HG02588 (cell line): Measurements from ENCODE around the gene KCTD14.
"Not testable (repeated sequence)": the region's sequence is repeated elsewhere in the genome, so short reads cannot be mapped to it uniquely, and the experiment has no call there.

ENCODE experiments used
- ATAC-seq: cut with Tn5 transposase; IDR thresholded peaks from one replicate; pipeline ENCODE4 v1.9.1; 2021; ENCODE audit warnings: mild to moderate bottlenecking, moderate library complexity; ENCODE audit not compliant: unreplicated experiment

KCTD14 gene

GRCh38 chr11:78022397-78023396 lies at the start of gene KCTD14:
Gene KCTD14 (minus strand): TSS chr11:78023276. CDS start chr11:78023249, 27 bp downstream.
- ATAC-seq: no peak

DNA sequence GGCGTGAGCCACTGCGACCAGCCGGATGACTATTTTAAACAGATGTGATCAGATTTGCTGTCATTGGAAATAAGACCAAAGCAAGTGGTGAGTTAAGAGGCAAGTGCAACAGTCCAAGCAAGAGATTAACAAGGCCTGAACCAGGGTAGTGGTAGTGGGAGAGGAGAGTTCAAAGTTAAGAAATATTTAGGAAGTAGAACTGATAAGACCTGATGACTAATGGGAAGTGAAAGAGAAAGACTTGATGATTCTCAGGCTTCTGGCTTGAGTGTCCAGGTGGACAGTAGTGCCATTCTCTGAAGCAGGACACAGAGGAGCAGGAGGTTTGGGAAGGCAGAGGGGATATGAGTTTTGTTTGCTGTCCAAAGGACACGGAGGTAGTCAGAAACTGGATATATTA lies 49.4 kb upstream of the KCTD14 start:
- ATAC-seq: no peak

GRCh38 chr11:78071717-78072116 lies 48.6 kb upstream of the KCTD14 start:
- no peak for ATAC-seq

DNA sequence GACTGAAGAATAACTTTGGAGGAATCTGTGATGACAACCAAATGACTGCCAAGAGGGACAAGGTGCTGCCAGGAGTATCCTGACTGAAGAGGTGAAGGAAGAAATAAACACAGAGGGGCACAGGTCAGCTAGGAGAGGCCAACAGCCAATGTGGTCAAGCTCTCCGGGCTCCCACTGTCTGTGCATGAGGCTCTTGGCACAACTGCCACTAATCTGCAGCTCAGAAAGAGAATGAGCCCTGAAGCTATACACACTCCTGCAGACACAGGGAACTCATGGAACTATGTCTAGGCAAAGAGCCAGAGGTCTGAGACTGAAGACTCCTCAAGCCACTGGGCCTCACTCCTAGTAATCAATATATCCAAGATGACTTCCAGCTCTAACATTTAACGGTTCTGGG lies 47.5 kb upstream of the KCTD14 start:
- ATAC-seq: no peak

- no peak for ATAC-seq
These were observed 46.4 kb upstream of the KCTD14 start for GRCh38 chr11:78069465-78069864.

DNA sequence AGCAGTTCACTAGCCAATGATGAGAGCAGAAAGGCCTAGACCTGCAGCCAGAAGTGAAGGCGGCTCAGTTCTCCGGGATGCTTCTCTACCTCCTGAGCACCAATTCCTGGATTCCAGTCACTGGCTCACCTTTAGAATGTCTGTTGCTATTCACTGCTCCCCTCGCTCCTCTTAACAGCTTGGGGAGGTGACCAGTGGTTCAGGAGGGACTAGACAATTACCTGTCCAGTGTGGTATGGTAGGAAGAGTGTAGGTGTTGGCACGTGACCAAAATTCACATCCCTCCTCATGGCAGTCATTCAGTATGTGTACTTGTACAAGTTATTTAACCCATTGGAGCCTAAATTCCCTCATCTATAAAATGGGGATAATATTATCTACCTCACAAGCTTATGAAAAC lies 44.6 kb upstream of the KCTD14 start:
- ATAC-seq: no peak

DNA sequence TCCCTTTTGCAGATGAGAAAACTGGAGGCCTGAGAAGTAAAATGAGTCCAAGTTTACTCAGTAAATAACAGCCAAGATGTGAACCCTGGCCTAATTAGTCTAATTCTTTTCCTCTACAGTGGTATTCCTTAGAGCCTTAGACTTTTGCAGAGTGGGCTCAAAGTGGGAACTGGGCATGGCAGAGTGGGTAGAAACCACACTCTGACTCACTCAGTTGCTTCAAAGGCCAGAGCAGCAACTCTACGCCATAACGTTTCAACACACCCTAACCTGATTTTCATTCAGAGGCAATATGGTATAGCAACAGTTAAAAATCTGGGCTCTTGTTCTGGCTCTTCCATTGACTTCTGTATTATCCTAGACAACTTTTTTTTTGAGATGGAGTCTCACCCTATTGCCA lies 43.4 kb upstream of the KCTD14 start:
- no peak for ATAC-seq

DNA sequence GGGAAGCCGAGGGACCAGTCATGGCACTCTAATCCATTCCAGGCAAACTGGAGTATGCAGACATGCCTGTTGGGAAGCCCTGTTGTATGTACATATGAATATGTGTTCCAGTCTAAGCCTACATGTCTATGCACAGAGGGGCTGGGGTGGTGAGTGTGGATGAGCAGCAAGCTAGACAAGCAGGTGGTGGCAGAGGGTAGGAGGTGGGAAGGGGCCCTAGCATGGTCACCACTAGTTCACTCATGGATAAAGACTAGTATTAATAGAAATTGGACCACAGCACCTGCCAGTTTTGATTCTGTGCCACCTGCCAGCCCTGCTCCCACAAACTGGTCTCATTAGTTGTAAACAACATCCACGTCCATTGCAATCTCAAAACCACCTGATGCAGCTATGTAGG lies 42.1 kb upstream of the KCTD14 start:
- no peak for ATAC-seq

DNA sequence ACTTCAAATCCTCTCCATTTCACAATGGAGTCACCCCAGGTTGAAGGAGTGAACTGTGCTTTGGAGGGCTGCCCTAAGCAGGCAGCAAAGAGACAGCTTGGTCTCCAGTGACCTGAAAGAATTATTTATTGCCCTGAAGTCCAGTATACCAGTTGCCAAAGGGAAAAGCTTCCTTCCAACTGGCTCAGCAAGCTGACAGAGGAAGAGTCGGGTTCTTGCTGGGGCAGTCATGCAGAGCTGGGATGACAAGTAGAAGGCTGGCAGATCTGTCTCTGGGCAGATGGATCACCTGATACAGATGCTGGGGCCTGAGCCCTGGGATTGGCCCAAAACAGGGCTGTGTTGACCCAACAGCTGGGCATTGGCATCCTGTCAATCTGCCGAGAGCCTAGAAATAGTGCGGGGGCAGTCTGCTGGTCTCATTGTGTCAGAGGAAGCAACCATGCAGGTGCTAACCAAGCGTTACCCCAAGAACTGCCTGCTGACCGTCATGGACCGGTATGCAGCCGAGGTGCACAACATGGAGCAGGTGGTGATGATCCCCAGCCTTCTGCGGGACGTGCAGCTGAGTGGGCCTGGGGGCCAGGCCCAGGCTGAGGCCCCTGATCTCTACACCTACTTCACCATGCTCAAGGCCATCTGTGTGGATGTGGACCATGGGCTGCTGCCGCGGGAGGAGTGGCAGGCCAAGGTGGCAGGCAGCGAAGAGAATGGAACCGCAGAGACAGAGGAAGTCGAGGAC lies 40.5 kb upstream of the KCTD14 start, which contains the start of gene THRSP:
Gene THRSP (plus strand): TSS at position 422 of the 742 bp plus-strand sequence. CDS start 21 bp downstream, at position 443.
- ATAC-seq: no peak

DNA sequence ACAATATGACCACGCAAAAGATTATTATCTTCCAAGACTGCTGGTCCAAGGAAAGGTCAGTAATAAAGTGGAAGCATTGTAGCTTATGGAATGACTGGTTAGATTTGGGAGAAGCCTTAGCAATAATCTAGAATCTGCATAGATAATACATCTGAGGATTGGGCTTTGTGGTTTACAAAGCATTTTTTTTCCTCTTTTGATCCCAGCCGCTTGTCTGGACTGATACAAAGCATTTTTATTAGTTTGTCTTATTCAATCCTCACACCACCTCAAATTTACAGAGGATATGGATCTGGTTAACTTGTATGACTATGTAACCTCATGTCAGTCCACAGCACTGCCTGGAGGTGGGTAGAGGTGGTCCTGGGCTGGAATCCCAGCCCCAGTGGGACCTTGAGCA lies 39.6 kb upstream of the KCTD14 start:
- ATAC-seq: no peak

DNA sequence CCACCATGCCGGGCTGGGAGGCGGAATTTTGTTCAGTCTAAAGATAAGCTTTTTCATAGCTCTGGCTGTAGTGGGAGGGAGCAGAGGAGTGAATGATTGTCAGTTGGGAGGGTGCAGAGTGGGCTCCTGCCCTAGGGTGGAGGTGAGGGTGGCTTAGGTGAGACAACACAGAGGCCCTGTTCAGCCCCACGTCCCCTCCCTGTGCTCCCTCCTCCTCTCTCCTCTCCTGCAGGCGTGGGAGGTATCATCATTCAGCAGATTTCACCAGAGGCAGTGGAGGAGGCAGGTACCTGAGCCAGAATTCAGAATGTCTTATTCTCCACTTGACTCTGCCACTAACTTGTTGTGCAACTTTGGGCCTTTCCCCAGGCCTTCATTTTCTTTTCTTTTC lies 38.8 kb upstream of the KCTD14 start:
- ATAC-seq: no peak

DNA sequence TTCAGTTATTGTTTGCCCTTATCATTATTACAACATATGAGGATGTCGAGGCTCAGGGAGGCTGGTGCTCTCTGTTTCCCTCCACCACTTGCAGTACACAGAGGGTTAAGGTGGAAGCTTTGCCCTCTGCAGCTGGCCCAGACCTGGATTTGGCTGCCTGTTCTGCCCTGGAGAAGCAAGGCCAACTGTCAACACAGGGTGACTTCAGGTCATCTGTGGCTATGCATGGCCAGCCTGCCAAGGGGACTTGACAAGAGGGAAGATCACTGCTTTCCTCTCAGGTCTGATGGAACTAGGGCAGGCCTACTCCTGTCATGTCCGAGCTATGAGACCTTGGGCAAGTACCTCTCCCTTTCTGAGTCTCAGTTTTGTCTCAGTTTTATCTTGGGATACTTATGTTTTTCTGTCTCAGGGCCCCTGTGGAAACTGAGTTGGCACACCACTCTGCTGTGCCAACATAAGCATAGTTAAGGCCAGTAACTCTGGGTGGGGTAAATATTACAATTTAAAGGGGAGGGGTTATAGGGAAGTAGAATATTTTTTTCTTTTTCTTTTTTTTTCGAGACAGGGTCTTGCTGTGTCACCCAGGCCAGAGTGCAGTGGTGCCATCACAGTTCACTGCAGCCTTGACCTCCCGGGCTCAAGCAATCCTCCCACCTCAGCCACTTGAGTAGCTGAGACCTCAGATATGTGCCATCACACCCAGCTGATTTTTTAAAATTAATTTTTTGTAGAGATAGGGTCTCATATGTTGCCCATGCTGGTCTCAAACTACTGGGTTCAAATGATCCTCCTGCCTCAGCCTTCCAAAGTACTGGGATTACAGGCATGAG lies 38.2 kb upstream of the KCTD14 start:
- ATAC-seq: no peak

- no peak for ATAC-seq
These were observed 37.5 kb upstream of the KCTD14 start for GRCh38 chr11:78060533-78060932.

DNA sequence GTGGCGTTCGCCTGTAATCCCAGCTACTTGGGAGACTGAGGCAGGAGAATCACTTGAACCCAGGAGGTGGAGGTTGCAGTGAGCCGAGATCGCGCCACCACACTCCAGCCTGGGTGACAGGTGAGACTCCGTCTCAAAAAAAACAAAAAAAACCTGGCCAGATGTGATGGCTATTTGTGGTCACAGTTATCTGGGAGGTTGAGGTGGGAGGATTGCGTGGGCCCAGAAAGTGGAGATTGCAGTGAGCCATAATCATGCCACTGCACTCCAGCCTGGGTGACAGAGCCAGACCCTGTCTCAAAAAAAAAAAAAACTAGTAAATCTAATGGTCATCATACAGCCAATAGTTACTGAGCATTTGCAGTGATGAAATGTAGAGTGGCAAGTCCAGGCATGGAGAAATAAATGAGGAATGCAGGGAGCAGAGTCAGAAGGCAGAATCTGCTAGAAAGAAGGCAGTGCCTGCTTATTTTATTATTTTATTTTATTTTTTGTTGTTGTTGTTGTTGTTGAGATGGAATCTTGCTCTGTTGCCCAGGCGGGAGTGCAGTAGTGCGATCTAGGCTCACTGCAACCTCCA lies 36.8 kb upstream of the KCTD14 start:
- ATAC-seq: not testable (repeated sequence)

GRCh38 chr11:78057462-78058055 lies 34.5 kb upstream of the KCTD14 start:
- ATAC-seq: no peak

DNA sequence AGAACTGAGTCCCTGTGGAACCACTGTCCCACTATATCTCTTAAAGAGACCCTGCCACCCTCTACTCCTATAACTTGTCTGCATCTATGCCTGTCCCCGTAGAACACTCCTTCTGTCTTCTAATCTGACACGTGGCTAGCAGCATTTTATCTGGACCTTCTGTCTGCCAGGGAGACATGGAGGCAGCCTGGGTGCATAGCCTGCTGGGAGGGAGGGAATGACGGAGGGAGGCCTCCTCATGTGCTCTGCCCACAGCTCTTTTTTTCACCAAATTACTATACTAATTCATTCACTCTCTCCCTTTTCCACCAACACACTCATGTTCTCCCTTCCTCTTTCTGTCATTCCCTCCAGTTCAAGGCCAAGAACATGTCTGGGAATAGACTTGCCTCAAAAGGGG lies 33.0 kb upstream of the KCTD14 start:
- no peak for ATAC-seq

DNA sequence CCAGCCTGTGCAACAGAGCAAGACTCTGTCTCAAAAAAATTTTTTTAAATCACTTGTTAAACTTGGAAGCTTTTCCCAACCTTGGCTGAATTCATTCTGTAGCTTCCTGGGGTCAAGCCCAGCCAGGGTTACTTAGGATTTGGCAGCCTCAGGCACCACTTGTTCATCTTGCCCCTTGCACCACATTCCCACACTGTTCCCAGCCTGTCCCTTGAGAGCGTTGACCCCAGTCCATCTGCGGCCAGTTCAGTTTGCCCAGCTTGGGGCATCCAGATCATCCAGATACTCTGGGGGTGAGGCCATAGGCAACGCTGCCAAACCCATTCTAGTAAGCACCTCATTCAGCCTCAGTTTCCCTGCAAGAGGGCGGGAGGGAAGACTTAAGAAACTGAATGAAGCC lies 31.9 kb upstream of the KCTD14 start:
- no peak for ATAC-seq

DNA sequence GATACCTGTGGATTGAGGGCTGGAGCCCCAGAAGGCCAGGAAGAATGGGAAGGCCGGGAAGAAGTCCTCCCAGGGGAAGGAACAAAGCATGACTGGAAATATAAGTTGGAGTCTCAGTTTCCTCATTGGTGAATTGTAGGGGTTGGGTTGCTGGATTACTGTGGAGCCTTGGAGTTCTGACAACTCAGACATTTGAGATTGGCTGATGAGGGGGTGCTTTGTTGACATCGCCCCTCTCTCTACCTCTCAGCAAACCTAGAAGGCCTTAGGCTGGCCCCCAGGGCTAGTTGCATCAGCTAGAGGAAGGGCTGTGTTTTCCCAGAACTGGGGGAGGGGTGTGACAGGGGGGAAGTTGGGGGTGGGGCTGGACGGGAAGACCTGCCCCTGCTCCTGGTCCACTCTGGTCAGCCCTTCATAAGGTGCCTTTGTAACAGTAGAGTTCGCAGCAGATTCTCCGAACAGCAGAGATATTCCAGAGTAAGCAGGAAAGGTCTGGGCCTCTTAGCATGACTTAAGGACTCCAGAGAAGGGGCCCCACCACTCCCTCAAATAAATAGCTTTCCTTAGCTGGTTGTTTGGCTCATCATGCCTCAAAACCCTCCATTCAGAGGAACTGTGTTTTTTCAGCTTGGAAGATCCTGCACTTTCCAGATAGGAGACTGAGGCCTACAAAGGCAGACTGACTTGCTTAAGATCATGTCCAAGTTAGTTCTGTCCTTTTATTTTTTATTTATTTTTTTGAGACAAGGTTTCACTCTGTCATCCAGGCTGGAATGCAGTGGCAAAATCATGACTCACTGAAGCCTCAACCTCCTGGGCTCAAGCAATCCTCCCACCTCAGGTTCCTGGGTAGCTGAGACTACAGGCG lies 28.1 kb upstream of the KCTD14 start:
- no peak for ATAC-seq

DNA sequence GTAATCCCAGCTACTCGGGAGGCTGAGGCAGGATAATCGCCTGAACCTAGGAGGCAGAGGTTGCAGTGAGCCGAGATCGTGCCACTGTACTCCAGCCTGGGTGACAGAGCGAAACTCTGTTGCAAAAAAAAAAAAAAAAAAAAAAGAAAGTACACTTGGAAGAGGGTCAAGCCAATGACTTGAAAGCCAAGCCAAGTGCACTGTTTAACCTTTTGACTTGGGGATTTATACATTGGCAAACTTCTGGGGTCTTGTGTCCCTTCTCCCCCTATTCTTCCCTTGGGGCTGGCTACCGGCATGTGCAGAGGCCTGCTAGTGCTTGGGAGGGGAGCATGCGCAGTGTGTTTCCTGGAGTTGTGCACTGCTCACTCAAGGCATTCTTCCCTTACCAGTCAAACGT lies 26.3 kb upstream of the KCTD14 start:
- no peak for ATAC-seq
